ENCODE results near the gene GALNT13. TPM values are rescaled to one million over a fixed set of nuclear protein-coding genes. Genes with fewer than 3 reads are reported as not detected.

Gene GALNT13
- total RNA-seq, 5 donors from 2014 or later (not counting 1 experiment from before 2014, with no cell fraction given) = 0.10 to 0.47 TPM; not detected in 3

- no peak for DNase-seq
- Histone ChIP-seq H3K4me1 (ENCODE audit: control insufficient read depth in 1 of 2, extremely low read depth in 1 of 2, insufficient read depth in 2 of 2, low read length in 2 of 2) (no peaks in the 10 kb centered on the region), H3K4me3 (ENCODE audit: control insufficient read depth in 1 of 2, extremely low read depth in 1 of 2, low read length in 1 of 2) (no peak overlapping the region), H3K27ac (ENCODE audit: low read length) (no peak overlapping the region), H3K36me3 (ENCODE audit: control insufficient read depth in 2 of 2, extremely low read depth in 1 of 2, insufficient read depth in 1 of 2, low read length in 1 of 2) (no peaks in the 10 kb centered on the region), H3K9me3 (no peaks in the 10 kb centered on the region), H3K27me3 (replicated peaks in 1 of 2; ENCODE audit: control insufficient read depth in 2 of 2, extremely low read depth in 1 of 2, insufficient read depth in 2 of 2, low read length in 1 of 2) (no peaks in the 10 kb centered on the region)
- no peaks in the 10 kb centered on the region for H3K36me3 Mint-ChIP-seq
- H3K27me3 Mint-ChIP-seq = no peaks in the 10 kb centered on the region
- CTCF ChIA-PET = no interaction called here
- peaks cover 0 to 4% (median 0%) of the 10 kb centered on the region in 3 donors for H3K9me3 Mint-ChIP-seq
- no peak overlapping the region for H3K4me3 Mint-ChIP-seq
- POLR2A ChIA-PET = no interaction called here
- no peak for ATAC-seq (replicated peaks in 1 of 4)
- H3K4me1 Mint-ChIP-seq = no peaks in the 10 kb centered on the region
- WGBS (ENCODE audit: insufficient coverage) = no CpG with 5 or more reads among the region's 2 CpGs
- H3K27ac Mint-ChIP-seq = no peak overlapping the region
These were observed 510.4 kb downstream of the GALNT13 start for GRCh38 chr2:154381931-154382794.

GRCh38 chr2:154386186-154386585 lies 514.5 kb downstream of the GALNT13 start:
- Mint-ChIP-seq H3K9me3 (peaks cover 8 to 20% (median 13%) of the 10 kb centered on the region in 3 donors), H3K27ac (no peak overlapping the region), H3K36me3 (no peaks in the 10 kb centered on the region), H3K4me1 (no peaks in the 10 kb centered on the region), H3K27me3 (no peaks in the 10 kb centered on the region), H3K4me3 (no peak overlapping the region)
- Histone ChIP-seq H3K27me3 (replicated peaks in 1 of 2; ENCODE audit: control insufficient read depth in 2 of 2, extremely low read depth in 1 of 2, insufficient read depth in 2 of 2, low read length in 1 of 2) (no peaks in the 10 kb centered on the region), H3K4me3 (ENCODE audit: control insufficient read depth in 1 of 2, extremely low read depth in 1 of 2, low read length in 1 of 2) (no peak overlapping the region), H3K36me3 (ENCODE audit: control insufficient read depth in 2 of 2, extremely low read depth in 1 of 2, insufficient read depth in 1 of 2, low read length in 1 of 2) (no peaks in the 10 kb centered on the region), H3K9me3 (no peaks in the 10 kb centered on the region), H3K27ac (ENCODE audit: low read length) (no peak overlapping the region), H3K4me1 (ENCODE audit: control insufficient read depth in 1 of 2, extremely low read depth in 1 of 2, insufficient read depth in 2 of 2, low read length in 2 of 2) (no peaks in the 10 kb centered on the region)
- ATAC-seq (replicated peaks in 1 of 4) (no peak), DNase-seq (no peak)
- ChIA-PET CTCF (no interaction called here), POLR2A (no interaction called here)

GRCh38 chr2:154391051-154391450 lies 519.3 kb downstream of the GALNT13 start:
- CTCF ChIA-PET = no interaction called here
- H3K36me3 Mint-ChIP-seq = no peaks in the 10 kb centered on the region
- Histone ChIP-seq H3K9me3 (no peaks in the 10 kb centered on the region), H3K36me3 (ENCODE audit: control insufficient read depth in 2 of 2, extremely low read depth in 1 of 2, insufficient read depth in 1 of 2, low read length in 1 of 2) (no peaks in the 10 kb centered on the region), H3K4me3 (ENCODE audit: control insufficient read depth in 1 of 2, extremely low read depth in 1 of 2, low read length in 1 of 2) (no peak overlapping the region), H3K27ac (ENCODE audit: low read length) (no peak overlapping the region), H3K4me1 (ENCODE audit: control insufficient read depth in 1 of 2, extremely low read depth in 1 of 2, insufficient read depth in 2 of 2, low read length in 2 of 2) (no peaks in the 10 kb centered on the region), H3K27me3 (replicated peaks in 1 of 2; ENCODE audit: control insufficient read depth in 2 of 2, extremely low read depth in 1 of 2, insufficient read depth in 2 of 2, low read length in 1 of 2) (no peaks in the 10 kb centered on the region)
- no peak overlapping the region for H3K4me3 Mint-ChIP-seq
- no peak for DNase-seq
- no peak overlapping the region for H3K27ac Mint-ChIP-seq
- no CpG with 5 or more reads among the region's 1 CpG for WGBS (ENCODE audit: insufficient coverage)
- POLR2A ChIA-PET = no interaction called here
- no peak for ATAC-seq (replicated peaks in 1 of 4)
- H3K4me1 Mint-ChIP-seq = no peaks in the 10 kb centered on the region
- peaks cover 9 to 31% (median 19%) of the 10 kb centered on the region in 3 donors for H3K9me3 Mint-ChIP-seq
- no peaks in the 10 kb centered on the region for H3K27me3 Mint-ChIP-seq

- no peaks in the 10 kb centered on the region for H3K27me3 ChIP-seq (replicated peaks in 1 of 2; ENCODE audit: control insufficient read depth in 2 of 2, extremely low read depth in 1 of 2, insufficient read depth in 2 of 2, low read length in 1 of 2)
- no CpG with 5 or more reads among the region's 1 CpG for WGBS (ENCODE audit: insufficient coverage)
- DNase-seq = no peak
- H3K4me3 Mint-ChIP-seq = no peak overlapping the region
- no peaks in the 10 kb centered on the region for H3K4me1 Mint-ChIP-seq
- no peaks in the 10 kb centered on the region for H3K4me1 ChIP-seq (ENCODE audit: control insufficient read depth in 1 of 2, extremely low read depth in 1 of 2, insufficient read depth in 2 of 2, low read length in 2 of 2)
- no peaks in the 10 kb centered on the region for H3K27me3 Mint-ChIP-seq
- no peak overlapping the region for H3K27ac ChIP-seq (ENCODE audit: low read length)
- peaks cover 9 to 29% (median 19%) of the 10 kb centered on the region in 3 donors for H3K9me3 Mint-ChIP-seq
- POLR2A ChIA-PET = no interaction called here
- CTCF ChIA-PET = no interaction called here
- H3K36me3 ChIP-seq (ENCODE audit: control insufficient read depth in 2 of 2, extremely low read depth in 1 of 2, insufficient read depth in 1 of 2, low read length in 1 of 2) = no peaks in the 10 kb centered on the region
- ATAC-seq (replicated peaks in 1 of 4) = no peak
- no peak overlapping the region for H3K27ac Mint-ChIP-seq
- no peaks in the 10 kb centered on the region for H3K9me3 ChIP-seq
- no peaks in the 10 kb centered on the region for H3K36me3 Mint-ChIP-seq
- no peak overlapping the region for H3K4me3 ChIP-seq (ENCODE audit: control insufficient read depth in 1 of 2, extremely low read depth in 1 of 2, low read length in 1 of 2)
These were observed 520.5 kb downstream of the GALNT13 start for GRCh38 chr2:154392256-154392655.

- Mint-ChIP-seq H3K4me3 (no peak overlapping the region), H3K27ac (no peak overlapping the region), H3K27me3 (no peaks in the 10 kb centered on the region), H3K36me3 (no peaks in the 10 kb centered on the region), H3K4me1 (no peaks in the 10 kb centered on the region), H3K9me3 (peaks cover 2 to 22% (median 11%) of the 10 kb centered on the region in 3 donors)
- H3K27ac ChIP-seq (ENCODE audit: low read length) = no peak overlapping the region
- H3K27me3 ChIP-seq (replicated peaks in 1 of 2; ENCODE audit: control insufficient read depth in 2 of 2, extremely low read depth in 1 of 2, insufficient read depth in 2 of 2, low read length in 1 of 2) = no peaks in the 10 kb centered on the region
- no CpG with 5 or more reads among the region's 3 CpGs for WGBS (ENCODE audit: insufficient coverage)
- ATAC-seq (replicated peaks in 1 of 4) (no peak), DNase-seq (no peak)
- H3K9me3 ChIP-seq = no peaks in the 10 kb centered on the region
- ChIA-PET POLR2A (no interaction called here), CTCF (no interaction called here)
- H3K4me3 ChIP-seq (ENCODE audit: control insufficient read depth in 1 of 2, extremely low read depth in 1 of 2, low read length in 1 of 2) = no peak overlapping the region
- H3K4me1 ChIP-seq (ENCODE audit: control insufficient read depth in 1 of 2, extremely low read depth in 1 of 2, insufficient read depth in 2 of 2, low read length in 2 of 2) = no peaks in the 10 kb centered on the region
- no peaks in the 10 kb centered on the region for H3K36me3 ChIP-seq (ENCODE audit: control insufficient read depth in 2 of 2, extremely low read depth in 1 of 2, insufficient read depth in 1 of 2, low read length in 1 of 2)
These were observed 522.9 kb downstream of the GALNT13 start for GRCh38 chr2:154394600-154394999.

GRCh38 chr2:154400563-154401290 lies 529.0 kb downstream of the GALNT13 start:
- ChIA-PET POLR2A (no interaction called here), CTCF (no interaction called here)
- Histone ChIP-seq H3K4me1 (ENCODE audit: control insufficient read depth in 1 of 2, extremely low read depth in 1 of 2, insufficient read depth in 2 of 2, low read length in 2 of 2) (no peaks in the 10 kb centered on the region), H3K9me3 (no peaks in the 10 kb centered on the region), H3K4me3 (ENCODE audit: control insufficient read depth in 1 of 2, extremely low read depth in 1 of 2, low read length in 1 of 2) (no peak overlapping the region), H3K27me3 (replicated peaks in 1 of 2; ENCODE audit: control insufficient read depth in 2 of 2, extremely low read depth in 1 of 2, insufficient read depth in 2 of 2, low read length in 1 of 2) (no peaks in the 10 kb centered on the region), H3K36me3 (ENCODE audit: control insufficient read depth in 2 of 2, extremely low read depth in 1 of 2, insufficient read depth in 1 of 2, low read length in 1 of 2) (no peaks in the 10 kb centered on the region), H3K27ac (ENCODE audit: low read length) (no peak overlapping the region)
- no peaks in the 10 kb centered on the region for H3K27me3 Mint-ChIP-seq
- no peaks in the 10 kb centered on the region for H3K36me3 Mint-ChIP-seq
- no peak overlapping the region for H3K4me3 Mint-ChIP-seq
- no peak overlapping the region for H3K27ac Mint-ChIP-seq
- WGBS (ENCODE audit: insufficient coverage) = no CpG with 5 or more reads among the region's 4 CpGs
- ATAC-seq (replicated peaks in 1 of 4) (no peak), DNase-seq (no peak)
- H3K9me3 Mint-ChIP-seq = peaks cover 0 to 8% (median 2%) of the 10 kb centered on the region in 3 donors
- H3K4me1 Mint-ChIP-seq = peaks cover 0 to 1% (median 0%) of the 10 kb centered on the region in 3 donors
